Endothelial cell of umbilical vein (primary cell): ENCODE measurements around the gene GNA12. TPM values are rescaled to one million over a fixed set of nuclear protein-coding genes. Genes with fewer than 3 reads are reported as not detected.

ENCODE experiments used
- BruUV-seq: library from RNA; stranded (reverse); fragments of 400-500 nt; replicated peaks from 2 replicates; lab custom pipeline; 2021; lab: Mats Ljungman, UMichigan
- CTCF ChIA-PET: fragments of 300-600, 350-600 bp; sonication (Branson Sonifier 250); formaldehyde crosslinking; loops from one replicate; lab custom pipeline; 2021; ENCODE audit warnings: antibody characterized with exemption, inconsistent platforms; lab: Charles Lee
- POLR2A ChIA-PET: fragments of 300-600, 350-600 bp; sonication (Branson Sonifier 250); formaldehyde crosslinking; loops from one replicate; lab custom pipeline; 2021; ENCODE audit warnings: antibody characterized with exemption, inconsistent platforms; lab: Charles Lee
- DNase-seq: peaks from one replicate; pipeline ENCODE4 v3.0.0-alpha.2; 2011; ENCODE audit warnings: low read depth, low spot score
- FAIRE-seq: peaks from 2 replicates; lab custom pipeline; 2011; peaks lifted over from hg19 to GRCh38; lab: Jason Lieb, UNC
- H2AFZ ChIP-seq: 2 replicates; pipeline ENCODE4 v1.6.0; 2012; ENCODE audit warnings: low read depth, low read length, control low read depth, inconsistent platforms
- H3K27ac ChIP-seq: 2 replicates; pipeline ENCODE4 v1.5.1; 2011; ENCODE audit warnings: low read depth, mild to moderate bottlenecking, control low read depth, low read length, moderate library complexity; ENCODE audit not compliant: insufficient read depth
- H3K27me3 ChIP-seq, 2 experiments: 2 replicates each; pipeline versions ENCODE4 v1.6.0 to v1.6.1; 2011; ENCODE audit warnings: low read length in 2 of 2, mixed read lengths in 1 of 2; ENCODE audit not compliant: control insufficient read depth in 2 of 2, insufficient read depth in 2 of 2
- H3K36me3 ChIP-seq, 2 experiments: 2 replicates in 1 of 2; 3 replicates in 1 of 2; pipeline ENCODE4 v1.5.1; 2011; ENCODE audit warnings: low read length in 2 of 2, mild to moderate bottlenecking in 1 of 2, moderate library complexity in 1 of 2; ENCODE audit not compliant: control insufficient read depth in 2 of 2, insufficient read depth in 2 of 2; ENCODE audit errors: extremely low read depth in 1 of 2
- H3K4me1 ChIP-seq: 3 replicates; pipeline ENCODE4 v1.5.1; 2011; ENCODE audit warnings: mild to moderate bottlenecking, low read length; ENCODE audit not compliant: control insufficient read depth, insufficient read depth; ENCODE audit errors: extremely low read depth
- H3K4me2 ChIP-seq: 2 replicates; pipeline ENCODE4 v1.6.1; 2011; ENCODE audit warnings: low read length, control low read depth, mixed read lengths; ENCODE audit not compliant: insufficient read depth
- H3K4me3 ChIP-seq, 3 experiments: fragments of 200-600 bp in 1 of 3; sonication (generic), shearing (Covaris generic) in 1 of 3; replicated peaks in 1 of 3; 2 replicates each; pipeline ENCODE4 v1.5.1; 2011 to 2016; ENCODE audit warnings: control low read depth in 3 of 3, low read length in 3 of 3, mild to moderate bottlenecking in 2 of 3, inconsistent platforms in 1 of 3, low read depth in 1 of 3, moderate library complexity in 1 of 3; ENCODE audit not compliant: insufficient read depth in 1 of 3
- H3K79me2 ChIP-seq: 2 replicates; pipeline ENCODE4 v1.6.0; 2012; ENCODE audit warnings: low read length, inconsistent platforms; ENCODE audit not compliant: control insufficient read depth, insufficient read depth
- H3K9ac ChIP-seq: replicated peaks from 2 replicates; pipeline ENCODE3; 2011; ENCODE audit warnings: low read length, control low read depth; ENCODE audit not compliant: insufficient read depth; ENCODE audit errors: extremely low read depth
- H3K9me1 ChIP-seq: replicated peaks from 3 replicates; pipeline ENCODE4 v1.6.0; 2011; ENCODE audit warnings: mild to moderate bottlenecking, low read length; ENCODE audit not compliant: control insufficient read depth, insufficient read depth; ENCODE audit errors: extremely low read depth
- H3K9me3 ChIP-seq: replicated peaks from 2 replicates; pipeline ENCODE4 v1.5.1; 2012; ENCODE audit warnings: low read length, inconsistent platforms; ENCODE audit not compliant: control insufficient read depth, insufficient read depth
- H4K20me1 ChIP-seq: replicated peaks from 2 replicates; pipeline ENCODE3; 2011; ENCODE audit warnings: mild to moderate bottlenecking, low read length; ENCODE audit not compliant: control insufficient read depth, insufficient read depth; ENCODE audit errors: extremely low read depth
- CTCF ChIP-seq, 2 donors: IDR thresholded peaks; 1 replicate in 1 of 2; 2 replicates in 1 of 2; pipeline ENCODE4 v1.5.1; 2011; ENCODE audit warnings: low read length in 2 of 2, mild to moderate bottlenecking in 2 of 2, moderate library complexity in 2 of 2, control low read depth in 1 of 2, inconsistent platforms in 1 of 2, low read depth in 1 of 2; ENCODE audit not compliant: insufficient read depth in 1 of 2; ENCODE audit errors: extremely low read depth in 1 of 2
- EZH2 ChIP-seq: IDR thresholded peaks from 2 replicates; pipeline ENCODE4 v1.6.1; 2012; ENCODE audit warnings: borderline replicate concordance, low read depth, mild to moderate bottlenecking, moderate library complexity, low read length, inconsistent platforms; ENCODE audit not compliant: severe bottlenecking
- FOS ChIP-seq: IDR thresholded peaks from 2 replicates; pipeline ENCODE4 v1.6.1; 2011; ENCODE audit warnings: mild to moderate bottlenecking, low read length, moderate library complexity, borderline replicate concordance; ENCODE audit not compliant: insufficient read depth
- GATA2 ChIP-seq: IDR thresholded peaks from 2 replicates; pipeline ENCODE4 v1.7.0; 2011; ENCODE audit warnings: low read depth, mild to moderate bottlenecking, moderate library complexity, mixed read lengths, low read length; ENCODE audit not compliant: insufficient read length, insufficient read depth
- JUN ChIP-seq: IDR thresholded peaks from 2 replicates; pipeline ENCODE4 v1.6.1; 2011; ENCODE audit warnings: borderline replicate concordance, low read depth; ENCODE audit not compliant: insufficient read length, insufficient read depth
- MAX ChIP-seq: IDR thresholded peaks from 2 replicates; pipeline ENCODE4 v1.6.1; 2011; ENCODE audit not compliant: insufficient read depth, insufficient read length
- MYC ChIP-seq: IDR thresholded peaks from one replicate; pipeline ENCODE4 v1.6.1; 2011; ENCODE audit warnings: mild to moderate bottlenecking, low read depth, low read length
- POLR2A ChIP-seq: IDR thresholded peaks from 2 replicates; pipeline ENCODE4 v1.6.1; 2012; ENCODE audit warnings: low read depth, mild to moderate bottlenecking, control low read depth, low read length
- POLR2AphosphoS5 ChIP-seq: IDR thresholded peaks from 2 replicates; pipeline ENCODE4 v1.6.1; 2012; ENCODE audit warnings: low read depth, mild to moderate bottlenecking, control low read depth, low read length, moderate library complexity; ENCODE audit not compliant: insufficient read depth
- dilution Hi-C: fragments of 300-500 bp; cut with MboI; formaldehyde crosslinking; loops from one replicate; pipeline ENCODE4 v1.15.0; 2019; ENCODE audit warnings: low sequenced_read_pairs; ENCODE audit not compliant: extremely low pct_ligation_motif_present
- intact Hi-C: fragments of 100-400 bp; cut with micrococcal nuclease; formaldehyde crosslinking; loops from one replicate; pipeline ENCODE4 v1.10.0; 2022
- polyA plus RNA-seq, 4 experiments: library from polyadenylated mRNA; depleted of rRNA in 3 of 4; stranded (reverse) in 3 of 4; unstranded in 1 of 4; fragments of >200 nt; gene quantifications; 2 replicates each; pipeline versions ENCODE4 v1.2.1 to v1.2.3, GENCODE V29; 2011 to 2012; ENCODE audit warnings: missing spikeins in 1 of 4
- total RNA-seq: library from RNA; stranded (reverse); gene quantifications from 2 replicates; pipeline ENCODE4 v1.2.3, GENCODE V29; 2021

The GNA12 gene
- total and polyA plus RNA-seq, 2 donors (not counting 3 experiments of a cell fraction or from before 2014, with no cell fraction given): 63.0 to 75.1 TPM

- H3K9me1 ChIP-seq: no peaks in the 10 kb centered on the region
- dilution Hi-C loops (no loop called here), intact Hi-C loops (loop anchor here (2.0 to 5.0 kb wide), 2 partner anchors 23 to 104 kb away; no protein-coding TSS in a partner anchor)
- H3K27me3 ChIP-seq: no peaks in the 10 kb centered on the region
- peaks cover 5% of the 10 kb centered on the region for H3K79me2 ChIP-seq
- H3K4me2 ChIP-seq: peak overlapping the region; percentile 60
- TSS peak; percentile 18 for BruUV-seq
- peak overlapping the region; percentile 71 for H3K9ac ChIP-seq
- DNase-seq (peak; percentile 93), FAIRE-seq (peak; percentile 84)
- no peak overlapping the region for H2AFZ ChIP-seq
- no peaks in the 10 kb centered on the region for H3K36me3 ChIP-seq
- ChIA-PET CTCF (interaction anchor here (0.6 to 3.0 kb wide), 19 partner anchors 9 to 681 kb away, joined by 3 to 17 read pairs (median 3); no protein-coding TSS in a partner anchor), POLR2A (interaction anchor here (0.6 to 1.3 kb wide), 3 partner anchors 23 to 62 kb away, joined by 4 read pairs; no protein-coding TSS in a partner anchor)
- no peaks in the 10 kb centered on the region for H3K9me3 ChIP-seq
- peaks cover 27% of the 10 kb centered on the region for H3K4me1 ChIP-seq
- peak overlapping the region in 1 of 3 experiments; percentile 20 for H3K4me3 ChIP-seq
- H4K20me1 ChIP-seq: no peaks in the 10 kb centered on the region
- TF ChIP-seq GATA2 (peak; percentile 69), POLR2AphosphoS5 (peak; percentile 16), CTCF (IDR thresholded peaks at IDR 0.05; ENCODE audit: extremely low read depth in 1 of 2, insufficient read depth in 1 of 2, low read depth in 1 of 2, low read length in 2 of 2) (no peak), EZH2 (no peak), MYC (no peak), FOS (peak; percentile 99), JUN (peak; percentile 97), MAX (no peak), POLR2A (no peak)
- H3K27ac ChIP-seq: peak overlapping the region; percentile 81
Measured at GRCh38 chr7:2757904-2758672, 86.0 kb downstream of the GNA12 start.
